HepG2 (cell line): ENCODE results near the gene ATP4A. TPM values are rescaled to one million over a fixed set of nuclear protein-coding genes. Genes with fewer than 3 reads are reported as not detected.

Experiments
- ATAC-seq: fragments of 200-7000 bp; cut with Tn5 transposase; 3 replicates; pipeline ENCODE4 v1.9.1; 2020; ENCODE audit warnings: mild to moderate bottlenecking, moderate library complexity
- BruUV-seq: library from RNA; stranded (reverse); fragments of 400-500 nt; replicated peaks from 2 replicates; lab custom pipeline; 2021; lab: Mats Ljungman, UMichigan
- CTCF ChIA-PET: fragments of 300-600 bp; formaldehyde crosslinking; extraction: SDS; loops from one replicate; lab custom pipeline; 2021; ENCODE audit warnings: low total read pairs, inconsistent platforms, low intra/inter-chr PET ratio; lab: Yijun Ruan, JAX
- POLR2A ChIA-PET: fragments of 350-600 bp; sonication (Branson Sonifier 250); formaldehyde crosslinking; loops from one replicate; lab custom pipeline; 2020; ENCODE audit warnings: antibody characterized with exemption, inconsistent platforms; lab: Yijun Ruan, JAX
- DNase-seq: peaks from one replicate; pipeline ENCODE4 v3.0.0-alpha.2; 2015; ENCODE audit warnings: low spot score
- FAIRE-seq: peaks from 3 replicates; lab custom pipeline; 2011; peaks lifted over from hg19 to GRCh38; lab: Jason Lieb, UNC
- H2AFZ ChIP-seq: one replicate; pipeline ENCODE4 v1.6.1; 2011; ENCODE audit warnings: low read length, inconsistent platforms
- H3K27ac ChIP-seq: fragments of 300-600 bp; 3 replicates; pipeline ENCODE4 v1.8.0; 2011; ENCODE audit warnings: mixed run types, mild to moderate bottlenecking, mixed read lengths, low read length, inconsistent platforms; ENCODE audit not compliant: insufficient read depth; ENCODE audit errors: extremely low read length
- H3K27me3 ChIP-seq, 2 experiments: fragments of 200-600 bp in 1 of 2; 2 replicates in 1 of 2; 3 replicates in 1 of 2; pipeline versions ENCODE4 v1.6.0 to v1.8.0; 2011; ENCODE audit warnings: low read length in 2 of 2, mild to moderate bottlenecking in 2 of 2, moderate library complexity in 2 of 2, inconsistent platforms in 1 of 2; ENCODE audit not compliant: insufficient read depth in 2 of 2, control insufficient read depth in 1 of 2
- H3K36me3 ChIP-seq, 2 experiments: fragments of 200-600 bp in 1 of 2; replicated peaks in 1 of 2; 2 replicates in 1 of 2; 3 replicates in 1 of 2; pipeline versions ENCODE4 v1.5.1 to v1.8.0; 2011; ENCODE audit warnings: low read length in 2 of 2, inconsistent platforms in 1 of 2; ENCODE audit not compliant: insufficient read depth in 2 of 2, control insufficient read depth in 1 of 2
- H3K4me1 ChIP-seq: 2 replicates; pipeline ENCODE4 v1.5.1; 2012; ENCODE audit warnings: low read length, inconsistent platforms; ENCODE audit not compliant: insufficient read depth
- H3K4me2 ChIP-seq: 2 replicates; pipeline ENCODE4 v1.6.0; 2011; ENCODE audit warnings: low read depth, low read length, inconsistent platforms
- H3K4me3 ChIP-seq, 3 experiments: fragments of 200-600 bp in 1 of 3; sonication (generic), shearing (Covaris generic) in 1 of 3; replicated peaks in 1 of 3; 2 replicates each; pipeline ENCODE4 v1.5.1; 2011 to 2016; ENCODE audit warnings: low read length in 3 of 3, inconsistent platforms in 2 of 3, low read depth in 2 of 3, mild to moderate bottlenecking in 2 of 3, control low read depth in 1 of 3, mixed read lengths in 1 of 3; ENCODE audit not compliant: insufficient read depth in 1 of 3
- H3K79me2 ChIP-seq: one replicate; pipeline ENCODE4 v1.6.1; 2011; ENCODE audit warnings: low read length, inconsistent platforms; ENCODE audit not compliant: insufficient read depth
- H3K9ac ChIP-seq: 2 replicates; pipeline ENCODE4 v1.6.0; 2011; ENCODE audit warnings: mild to moderate bottlenecking, low read depth, low read length, inconsistent platforms; ENCODE audit not compliant: insufficient read depth
- H3K9me3 ChIP-seq: 2 replicates; pipeline ENCODE4 v1.5.1; 2012; ENCODE audit warnings: mild to moderate bottlenecking, low read length
- H4K20me1 ChIP-seq: 2 replicates; pipeline ENCODE4 v1.6.0; 2011; ENCODE audit warnings: inconsistent platforms, mild to moderate bottlenecking, low read length, moderate library complexity; ENCODE audit not compliant: insufficient read depth
- HDAC1 ChIP-seq: sonication (generic); formaldehyde crosslinking; IDR thresholded peaks from 2 replicates; pipeline ENCODE4 v1.5.1; 2020; ENCODE audit warnings: mild to moderate bottlenecking, missing genetic modification reagents
- HMG20A ChIP-seq: IDR thresholded peaks from 2 replicates; pipeline ENCODE4 v1.6.1; 2016; ENCODE audit warnings: borderline replicate concordance
- ISX ChIP-seq: sonication (generic); formaldehyde crosslinking; conservative IDR thresholded peaks from 2 replicates; pipeline ENCODE4 v1.5.0; 2020; ENCODE audit warnings: missing genetic modification reagents
- NFYC ChIP-seq: IDR thresholded peaks from 2 replicates; pipeline ENCODE4 v1.6.1; 2016; ENCODE audit warnings: missing genetic modification reagents, missing compliant biosample characterization
- NONO ChIP-seq, 2 experiments: fragments of 450-650 bp in 1 of 2; sonication (generic) in 1 of 2; formaldehyde crosslinking in 1 of 2; IDR thresholded peaks in 1 of 2; conservative IDR thresholded peaks in 1 of 2; 2 replicates each; pipeline versions ENCODE4 v1.6.1 to v1.8.0; 2017 to 2022; ENCODE audit warnings: mild to moderate bottlenecking in 1 of 2, missing genetic modification reagents in 1 of 2, moderate library complexity in 1 of 2
- PHF8 ChIP-seq: sonication (generic); formaldehyde crosslinking; IDR thresholded peaks from 2 replicates; pipeline ENCODE4 v1.5.0; 2020; ENCODE audit warnings: missing genetic modification reagents
- ZNF569 ChIP-seq: sonication (generic); formaldehyde crosslinking; IDR thresholded peaks from 2 replicates; pipeline ENCODE4 v1.5.0; 2020; ENCODE audit warnings: mild to moderate bottlenecking, missing genetic modification reagents, moderate library complexity, borderline replicate concordance
- ZNF615 ChIP-seq: sonication (generic); formaldehyde crosslinking; IDR thresholded peaks from 2 replicates; pipeline ENCODE4 v1.5.0; 2020; ENCODE audit warnings: mild to moderate bottlenecking, missing genetic modification reagents, borderline replicate concordance
- ZSCAN12 ChIP-seq: sonication (generic); formaldehyde crosslinking; IDR thresholded peaks from 2 replicates; pipeline ENCODE4 v1.9.0; 2021; ENCODE audit warnings: mild to moderate bottlenecking, missing genetic modification reagents
- WGBS: methylation state at CpG from one replicate; pipeline ENCODE4 v1.1.6; 2017; ENCODE audit warnings: low lambda C conversion rate; 5-methylcytosine and 5-hydroxymethylcytosine counted together
- in situ Hi-C: cut with HindIII; loops from 2 replicates; pipeline ENCODE4 v1.10.0; 2017; ENCODE audit warnings: low pct_unique_long_range_greater_than_20kb; ENCODE audit not compliant: extremely low pct_ligation_motif_present
- intact Hi-C: fragments of 100-400 bp; cut with micrococcal nuclease; formaldehyde crosslinking; loops from one replicate; pipeline ENCODE4 v1.10.0; 2022; ENCODE audit not compliant: unreplicated experiment
- polyA plus RNA-seq, 8 experiments: library from polyadenylated mRNA; depleted of rRNA in 3 of 8; stranded (reverse) in 7 of 8; unstranded in 1 of 8; fragments of >200 nt; fragmentation: Illumina TruSeq in 4 of 8; extraction: Trizol in 4 of 8; gene quantifications; 2 replicates each; pipeline versions ENCODE4 v1.2.1 to v1.2.3, GENCODE V29; 2011 to 2016; ENCODE audit warnings: low read depth in 4 of 8, missing spikeins in 1 of 8, mixed read lengths in 1 of 8; ENCODE audit not compliant: insufficient read depth in 1 of 8
- total RNA-seq, 5 experiments: library from RNA; depleted of rRNA; stranded (reverse); fragments of >200 nt; fragmentation: Illumina TruSeq; extraction: Trizol; gene quantifications; 2 replicates each; pipeline ENCODE4 v1.2.3, GENCODE V29; 2016; ENCODE audit warnings: low read depth in 1 of 5
- TF ChIP-seq, protein P1 (sequence below): IDR thresholded peaks from 2 replicates; pipeline ENCODE4 v1.6.1; 2018; ENCODE audit warnings: missing genetic modification reagents
- TF ChIP-seq, protein P2 (sequence below): IDR thresholded peaks from 2 replicates; pipeline ENCODE4 v1.6.1; 2016; ENCODE audit warnings: low read depth, missing genetic modification reagents, missing compliant biosample characterization
- TF ChIP-seq, protein P3 (sequence below): conservative IDR thresholded peaks from 2 replicates; pipeline ENCODE4 v1.6.1; 2018; ENCODE audit warnings: missing genetic modification reagents

The ATP4A gene
- total and polyA plus RNA-seq, 2 of the 13 experiments (the other 11 are each of a cell fraction or from before 2014, with no cell fraction given), result 0.08 to 0.11 TPM

DNA sequence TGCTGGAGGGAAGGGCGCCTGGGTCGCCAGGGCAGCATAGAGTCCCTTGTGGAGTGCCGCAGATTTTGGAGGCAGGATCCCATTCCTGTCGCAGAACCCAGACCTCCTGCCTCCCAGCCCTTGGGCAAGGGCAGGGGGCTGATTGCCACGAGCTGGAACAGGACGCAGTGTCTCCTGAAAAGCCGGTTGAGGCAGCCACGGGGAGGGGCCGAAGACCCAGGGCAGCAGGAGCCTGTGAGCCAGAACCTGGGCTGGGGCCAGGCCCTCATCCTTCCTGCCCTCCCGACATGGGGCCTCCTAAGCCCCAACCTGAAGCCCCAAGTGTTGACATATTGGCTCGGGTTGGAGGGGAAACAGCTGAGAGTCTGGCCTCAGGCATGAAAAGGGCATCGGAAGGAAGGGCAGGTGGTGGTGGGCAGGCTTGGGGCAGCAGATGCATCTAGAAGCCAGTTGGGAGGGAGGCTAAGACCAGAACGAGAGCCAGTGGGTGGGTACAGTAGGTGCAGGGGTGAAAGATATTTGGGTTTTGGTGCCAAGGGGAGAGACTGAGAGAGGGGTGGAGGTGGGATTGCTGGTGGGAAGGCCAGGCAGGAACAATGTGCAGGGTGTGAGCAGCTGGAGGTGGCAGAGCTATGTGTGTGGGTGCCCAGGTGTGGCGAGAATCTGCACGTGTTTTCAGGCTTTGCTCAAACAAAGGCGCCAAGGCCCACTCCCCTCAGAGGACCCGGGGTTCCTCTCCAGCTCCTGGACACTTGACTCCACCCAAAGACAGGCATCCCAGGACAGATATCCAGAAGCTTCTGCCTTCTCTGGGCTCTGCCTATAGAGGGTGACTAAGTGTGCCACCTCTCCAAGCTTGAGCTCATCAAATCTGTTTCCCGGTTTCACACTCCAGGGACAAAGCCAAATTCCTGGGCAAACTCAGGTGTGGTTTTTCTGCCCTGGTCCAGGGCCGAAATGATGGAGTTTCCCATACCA, 33.9 kb downstream of the ATP4A start (continued):
- no peak for TF ChIP-seq HDAC1 (CRISPR knock-in tag)
- no peak for TF ChIP-seq ZSCAN12 (CRISPR knock-in tag)
- TF ChIP-seq ZNF615 (CRISPR knock-in tag), result no peak
- TF ChIP-seq PHF8 (CRISPR knock-in tag), result no peak
- TF ChIP-seq ISX, result no peak
- TF ChIP-seq, protein P1, sequence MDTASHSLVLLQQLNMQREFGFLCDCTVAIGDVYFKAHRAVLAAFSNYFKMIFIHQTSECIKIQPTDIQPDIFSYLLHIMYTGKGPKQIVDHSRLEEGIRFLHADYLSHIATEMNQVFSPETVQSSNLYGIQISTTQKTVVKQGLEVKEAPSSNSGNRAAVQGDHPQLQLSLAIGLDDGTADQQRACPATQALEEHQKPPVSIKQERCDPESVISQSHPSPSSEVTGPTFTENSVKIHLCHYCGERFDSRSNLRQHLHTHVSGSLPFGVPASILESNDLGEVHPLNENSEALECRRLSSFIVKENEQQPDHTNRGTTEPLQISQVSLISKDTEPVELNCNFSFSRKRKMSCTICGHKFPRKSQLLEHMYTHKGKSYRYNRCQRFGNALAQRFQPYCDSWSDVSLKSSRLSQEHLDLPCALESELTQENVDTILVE (CRISPR knock-in tag), result no peak
- no peak for TF ChIP-seq HMG20A (CRISPR knock-in tag)
- no peak for TF ChIP-seq NONO (IDR thresholded peaks at IDR 0.05)
- TF ChIP-seq NONO (CRISPR knock-in tag; conservative IDR thresholded peaks at IDR 0.05), result no peak

DNA sequence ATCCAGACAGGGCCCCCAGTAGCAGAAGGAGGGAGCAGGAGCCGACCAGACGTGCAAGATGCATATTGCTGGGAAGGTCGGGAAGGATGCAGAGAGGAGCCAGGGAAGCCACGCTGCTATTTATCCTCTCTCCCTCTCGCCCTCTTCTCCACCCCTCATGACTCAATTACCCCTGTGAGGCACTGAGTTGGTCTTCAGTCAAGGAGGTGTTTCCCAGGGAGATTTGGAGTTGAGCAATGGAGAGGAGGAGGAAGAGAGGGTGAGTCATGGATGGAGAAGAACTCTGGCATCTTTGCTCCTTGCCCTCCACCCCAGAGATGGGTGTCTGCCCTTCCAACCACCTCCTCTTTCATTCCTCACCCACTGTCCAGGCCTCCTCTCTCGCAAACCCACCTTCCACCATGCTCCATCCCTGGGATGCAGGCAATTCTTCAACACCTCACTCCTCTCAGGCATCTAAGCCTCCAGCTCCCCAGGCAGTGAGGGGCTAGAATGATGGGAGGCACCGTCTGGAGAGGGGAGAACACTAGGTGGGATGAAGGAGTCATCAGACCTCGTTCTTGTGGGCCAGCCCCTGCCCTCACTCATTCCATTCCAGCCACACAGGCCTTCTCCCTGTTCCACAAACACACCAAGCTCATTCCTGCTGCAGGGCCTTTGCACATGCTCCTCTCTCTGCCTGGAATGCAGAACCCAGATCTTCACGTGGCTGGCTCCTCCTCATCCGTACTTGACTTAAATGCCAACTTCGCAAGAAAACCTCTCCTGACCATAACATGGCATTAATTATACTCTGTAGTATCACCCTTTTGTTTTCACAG, 35.0 kb downstream of the ATP4A start, which contains the start of gene SBSN:
TSS of gene SBSN (minus strand) at position 94 of the 821 bp plus-strand sequence. CDS start at position 64, 30 bp downstream.
- Histone ChIP-seq H3K36me3 (no peaks in the 10 kb centered on the region), H3K9ac (no peak within 1 kb of the TSS), H4K20me1 (no peaks in the 10 kb centered on the region), H3K27me3 (peaks cover 10 to 33% of the 10 kb centered on the region in 2 experiments), H3K27ac (no peak within 1 kb of the TSS), H3K79me2 (no peaks in the 10 kb centered on the region), H3K4me2 (no peak within 1 kb of the TSS), H2AFZ (no peak within 1 kb of the TSS), H3K9me3 (no peaks in the 10 kb centered on the region), H3K4me1 (peaks cover 27% of the 10 kb centered on the region), H3K4me3 (no peak within 1 kb of the TSS)
- ATAC-seq, result no peak
- POLR2A ChIA-PET, result no interaction called here
- in situ Hi-C loops (no loop called here), intact Hi-C loops (no loop called here)
- CTCF ChIA-PET, result no interaction called here
- BruUV-seq, result no TSS peak
- DNase-seq, result no peak
- FAIRE-seq, result no peak
- WGBS, result 8% methylated on average over 11 of the region's 11 CpGs
- TF ChIP-seq NFYC (CRISPR knock-in tag) (no peak), ZNF569 (CRISPR knock-in tag) (no peak)
- TF ChIP-seq, protein P2, sequence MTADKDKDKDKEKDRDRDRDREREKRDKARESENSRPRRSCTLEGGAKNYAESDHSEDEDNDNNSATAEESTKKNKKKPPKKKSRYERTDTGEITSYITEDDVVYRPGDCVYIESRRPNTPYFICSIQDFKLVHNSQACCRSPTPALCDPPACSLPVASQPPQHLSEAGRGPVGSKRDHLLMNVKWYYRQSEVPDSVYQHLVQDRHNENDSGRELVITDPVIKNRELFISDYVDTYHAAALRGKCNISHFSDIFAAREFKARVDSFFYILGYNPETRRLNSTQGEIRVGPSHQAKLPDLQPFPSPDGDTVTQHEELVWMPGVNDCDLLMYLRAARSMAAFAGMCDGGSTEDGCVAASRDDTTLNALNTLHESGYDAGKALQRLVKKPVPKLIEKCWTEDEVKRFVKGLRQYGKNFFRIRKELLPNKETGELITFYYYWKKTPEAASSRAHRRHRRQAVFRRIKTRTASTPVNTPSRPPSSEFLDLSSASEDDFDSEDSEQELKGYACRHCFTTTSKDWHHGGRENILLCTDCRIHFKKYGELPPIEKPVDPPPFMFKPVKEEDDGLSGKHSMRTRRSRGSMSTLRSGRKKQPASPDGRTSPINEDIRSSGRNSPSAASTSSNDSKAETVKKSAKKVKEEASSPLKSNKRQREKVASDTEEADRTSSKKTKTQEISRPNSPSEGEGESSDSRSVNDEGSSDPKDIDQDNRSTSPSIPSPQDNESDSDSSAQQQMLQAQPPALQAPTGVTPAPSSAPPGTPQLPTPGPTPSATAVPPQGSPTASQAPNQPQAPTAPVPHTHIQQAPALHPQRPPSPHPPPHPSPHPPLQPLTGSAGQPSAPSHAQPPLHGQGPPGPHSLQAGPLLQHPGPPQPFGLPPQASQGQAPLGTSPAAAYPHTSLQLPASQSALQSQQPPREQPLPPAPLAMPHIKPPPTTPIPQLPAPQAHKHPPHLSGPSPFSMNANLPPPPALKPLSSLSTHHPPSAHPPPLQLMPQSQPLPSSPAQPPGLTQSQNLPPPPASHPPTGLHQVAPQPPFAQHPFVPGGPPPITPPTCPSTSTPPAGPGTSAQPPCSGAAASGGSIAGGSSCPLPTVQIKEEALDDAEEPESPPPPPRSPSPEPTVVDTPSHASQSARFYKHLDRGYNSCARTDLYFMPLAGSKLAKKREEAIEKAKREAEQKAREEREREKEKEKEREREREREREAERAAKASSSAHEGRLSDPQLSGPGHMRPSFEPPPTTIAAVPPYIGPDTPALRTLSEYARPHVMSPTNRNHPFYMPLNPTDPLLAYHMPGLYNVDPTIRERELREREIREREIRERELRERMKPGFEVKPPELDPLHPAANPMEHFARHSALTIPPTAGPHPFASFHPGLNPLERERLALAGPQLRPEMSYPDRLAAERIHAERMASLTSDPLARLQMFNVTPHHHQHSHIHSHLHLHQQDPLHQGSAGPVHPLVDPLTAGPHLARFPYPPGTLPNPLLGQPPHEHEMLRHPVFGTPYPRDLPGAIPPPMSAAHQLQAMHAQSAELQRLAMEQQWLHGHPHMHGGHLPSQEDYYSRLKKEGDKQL (CRISPR knock-in tag), result no peak
- TF ChIP-seq, protein P3, sequence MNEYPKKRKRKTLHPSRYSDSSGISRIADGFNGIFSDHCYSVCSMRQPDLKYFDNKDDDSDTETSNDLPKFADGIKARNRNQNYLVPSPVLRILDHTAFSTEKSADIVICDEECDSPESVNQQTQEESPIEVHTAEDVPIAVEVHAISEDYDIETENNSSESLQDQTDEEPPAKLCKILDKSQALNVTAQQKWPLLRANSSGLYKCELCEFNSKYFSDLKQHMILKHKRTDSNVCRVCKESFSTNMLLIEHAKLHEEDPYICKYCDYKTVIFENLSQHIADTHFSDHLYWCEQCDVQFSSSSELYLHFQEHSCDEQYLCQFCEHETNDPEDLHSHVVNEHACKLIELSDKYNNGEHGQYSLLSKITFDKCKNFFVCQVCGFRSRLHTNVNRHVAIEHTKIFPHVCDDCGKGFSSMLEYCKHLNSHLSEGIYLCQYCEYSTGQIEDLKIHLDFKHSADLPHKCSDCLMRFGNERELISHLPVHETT (CRISPR knock-in tag), result no peak
